SK-N-SH (cell line): ENCODE results near the gene EDN2. TPM values are rescaled to one million over a fixed set of nuclear protein-coding genes. Genes with fewer than 3 reads are reported as not detected.
A peak's percentile ranks its signal among the peaks of the same experiment; 100 is the strongest.

ENCODE experiments used
- CTCF ChIA-PET: fragments of 300-600, 350-600 bp; formaldehyde crosslinking; extraction: SDS; loops from one replicate; lab custom pipeline; 2021; lab: Yijun Ruan, JAX
- POLR2A ChIA-PET: fragments of 350-600 bp; sonication (Branson Sonifier 250); formaldehyde crosslinking; extraction: SDS; loops from one replicate; lab custom pipeline; 2020; ENCODE audit warnings: antibody characterized with exemption, inconsistent platforms; lab: Yijun Ruan, JAX
- DNase-seq: peaks from one replicate; pipeline ENCODE4 v3.0.0; 2012
- H2AFZ ChIP-seq: fragments of 200-600 bp; sonication (generic); 2 replicates; pipeline ENCODE4 v1.8.1; 2016; ENCODE audit warnings: antibody characterized with exemption, mild to moderate bottlenecking, low read depth
- H3F3A ChIP-seq: fragments of 200-600 bp; sonication (generic); replicated peaks from 2 replicates; pipeline ENCODE3; 2016; ENCODE audit warnings: antibody characterized with exemption, mild to moderate bottlenecking; ENCODE audit not compliant: insufficient read depth
- H3K27ac ChIP-seq, 2 experiments: fragments of 200-500 bp in 1 of 2; fragments of 200-600 bp in 1 of 2; sonication (Bioruptor generic) in 1 of 2; sonication (generic), shearing (Covaris generic) in 1 of 2; 2 replicates each; pipeline versions ENCODE4 v1.5.1 to v1.6.1; 2014 to 2016; ENCODE audit warnings: low read depth in 2 of 2, inconsistent platforms in 1 of 2, low read length in 1 of 2, mild to moderate bottlenecking in 1 of 2, mixed read lengths in 1 of 2
- H3K27me3 ChIP-seq: fragments of 200-600 bp; sonication (generic), shearing (Covaris generic); 2 replicates; pipeline ENCODE4 v1.6.1; 2016; ENCODE audit warnings: mixed run types; ENCODE audit not compliant: insufficient read depth
- H3K36me3 ChIP-seq, 2 experiments: fragments of 200-500 bp in 1 of 2; fragments of 200-600 bp in 1 of 2; sonication (Bioruptor generic) in 1 of 2; sonication (generic) in 1 of 2; replicated peaks in 1 of 2; 2 replicates each; pipeline versions ENCODE3 to v1.5.1; 2014 to 2016; ENCODE audit warnings: low read length in 1 of 2, mild to moderate bottlenecking in 1 of 2; ENCODE audit not compliant: insufficient read depth in 2 of 2, control insufficient read depth in 1 of 2
- H3K4me1 ChIP-seq, 2 experiments: fragments of 200-500 bp in 1 of 2; fragments of 200-600 bp in 1 of 2; sonication (Bioruptor generic) in 1 of 2; sonication (generic), shearing (Covaris generic) in 1 of 2; 2 replicates each; pipeline versions ENCODE4 v1.5.1 to v1.6.1; 2014 to 2016; ENCODE audit warnings: low read depth in 1 of 2, low read length in 1 of 2, mixed run types in 1 of 2; ENCODE audit not compliant: insufficient read depth in 2 of 2, control insufficient read depth in 1 of 2
- H3K4me2 ChIP-seq: fragments of 200-600 bp; sonication (generic), shearing (Covaris generic); 2 replicates; pipeline ENCODE4 v1.6.1; 2017; ENCODE audit warnings: mixed run types
- H3K4me3 ChIP-seq, 2 experiments: fragments of 200-500 bp in 1 of 2; fragments of 200-600 bp in 1 of 2; sonication (Bioruptor generic) in 1 of 2; sonication (generic), shearing (Covaris generic) in 1 of 2; 2 replicates each; pipeline versions ENCODE4 v1.5.1 to v1.8.1; 2014 to 2016; ENCODE audit warnings: low read depth in 2 of 2, inconsistent platforms in 1 of 2, low read length in 1 of 2, mild to moderate bottlenecking in 1 of 2, mixed read lengths in 1 of 2, moderate library complexity in 1 of 2
- H3K79me2 ChIP-seq: fragments of 200-600 bp; sonication (generic); 2 replicates; pipeline ENCODE4 v1.8.1; 2017; ENCODE audit warnings: mild to moderate bottlenecking; ENCODE audit not compliant: insufficient read depth
- H3K9ac ChIP-seq: fragments of 200-600 bp; sonication (generic); 2 replicates; pipeline ENCODE4 v1.6.1; 2017; ENCODE audit warnings: mixed run types
- H3K9me2 ChIP-seq: fragments of 200-600 bp; sonication (generic); 2 replicates; pipeline ENCODE4 v1.6.1; 2017; ENCODE audit warnings: mixed run types
- H3K9me3 ChIP-seq: fragments of 200-600 bp; sonication (generic); 2 replicates; pipeline ENCODE4 v1.6.1; 2017; ENCODE audit warnings: mixed run types, mild to moderate bottlenecking, moderate library complexity
- H4K20me1 ChIP-seq: fragments of 200-600 bp; sonication (generic); 2 replicates; pipeline ENCODE4 v1.6.1; 2017; ENCODE audit warnings: mild to moderate bottlenecking, mixed run types; ENCODE audit not compliant: insufficient read depth
- CHD2 ChIP-seq: fragments of 150-350 bp; IDR thresholded peaks from 2 replicates; pipeline ENCODE4 v1.6.1; 2018; ENCODE audit warnings: low read length; ENCODE audit not compliant: partially characterized antibody
- CTCF ChIP-seq: fragments of 200-600 bp; sonication (generic); IDR thresholded peaks from 2 replicates; pipeline ENCODE4 v1.6.1; 2017; ENCODE audit warnings: antibody characterized with exemption, mild to moderate bottlenecking, moderate library complexity
- ELF1 ChIP-seq: IDR thresholded peaks from 2 replicates; pipeline ENCODE4 v1.4.0; 2012
- EP300 ChIP-seq, 2 experiments: IDR thresholded peaks; 2 replicates each; pipeline versions ENCODE4 v1.4.0 to v1.6.1; 2012; ENCODE audit warnings: borderline replicate concordance in 1 of 2, low read depth in 1 of 2, low read length in 1 of 2
- EZH2phosphoT487 ChIP-seq: fragments of 200-600 bp; sonication (generic); IDR thresholded peaks from 2 replicates; pipeline ENCODE4 v1.6.1; 2017; ENCODE audit warnings: low read depth, mixed run types, mild to moderate bottlenecking, antibody characterized with exemption, moderate library complexity, borderline replicate concordance
- FOXJ3 ChIP-seq: sonication (generic); formaldehyde crosslinking; IDR thresholded peaks from 2 replicates; pipeline ENCODE4 v1.5.1; 2020; ENCODE audit warnings: mild to moderate bottlenecking, missing genetic modification reagents
- FOXM1 ChIP-seq: IDR thresholded peaks from 2 replicates; pipeline ENCODE4 v1.4.0; 2012; ENCODE audit warnings: low read depth, mild to moderate bottlenecking
- GABPA ChIP-seq: IDR thresholded peaks from 2 replicates; pipeline ENCODE4 v1.4.0; 2012; ENCODE audit warnings: low read depth, mild to moderate bottlenecking
- GATA2 ChIP-seq: sonication (generic); formaldehyde crosslinking; IDR thresholded peaks from 2 replicates; pipeline ENCODE4 v1.5.0; 2020; ENCODE audit warnings: mild to moderate bottlenecking, missing genetic modification reagents
- MXI1 ChIP-seq: IDR thresholded peaks from 2 replicates; pipeline ENCODE4 v1.6.1; 2012; ENCODE audit warnings: mild to moderate bottlenecking, low read depth, low read length, improper control_type of control experiment
- NRF1 ChIP-seq: IDR thresholded peaks from 2 replicates; pipeline ENCODE4 v1.6.1; 2012; ENCODE audit warnings: low read depth, mild to moderate bottlenecking, low read length
- RCOR1 ChIP-seq: fragments of 150-350 bp; IDR thresholded peaks from 2 replicates; pipeline ENCODE4 v1.6.1; 2017; ENCODE audit warnings: antibody characterized with exemption, low read length
- RFX5 ChIP-seq: IDR thresholded peaks from 2 replicates; pipeline ENCODE4 v1.6.1; 2012; ENCODE audit warnings: mild to moderate bottlenecking, improper control_type of control experiment, low read length
- RXRA ChIP-seq: IDR thresholded peaks from 2 replicates; pipeline ENCODE4 v1.4.0; 2012; ENCODE audit warnings: low read depth, mild to moderate bottlenecking, borderline replicate concordance
- SMC3 ChIP-seq: IDR thresholded peaks from 2 replicates; pipeline ENCODE4 v1.6.1; 2012; ENCODE audit warnings: low read depth, low read length, improper control_type of control experiment
- TCF12 ChIP-seq: IDR thresholded peaks from 2 replicates; pipeline ENCODE4 v1.4.0; 2012
- TEAD4 ChIP-seq: IDR thresholded peaks from 2 replicates; pipeline ENCODE4 v1.4.0; 2012; ENCODE audit warnings: mild to moderate bottlenecking, borderline replicate concordance; ENCODE audit not compliant: insufficient read depth
- USF1 ChIP-seq: IDR thresholded peaks from 2 replicates; pipeline ENCODE4 v1.4.0; 2012; ENCODE audit warnings: low read depth, borderline replicate concordance
- YY1 ChIP-seq: IDR thresholded peaks from 2 replicates; pipeline ENCODE4 v1.4.0; 2012; ENCODE audit warnings: low read depth, mild to moderate bottlenecking
- WGBS: methylation state at CpG from one replicate; pipeline ENCODE4 v1.1.6; 2017; ENCODE audit warnings: low lambda C conversion rate; 5-methylcytosine and 5-hydroxymethylcytosine counted together
- polyA plus RNA-seq, 3 experiments: library from polyadenylated mRNA; depleted of rRNA; stranded (reverse); fragments of >200 nt; gene quantifications; 2 replicates each; pipeline ENCODE4 v1.2.3, GENCODE V29; 2012

The EDN2 gene
- polyA plus RNA-seq, 1 of the 3 experiments (the other 2 are of a cell fraction), result 0.97 TPM

- CTCF ChIA-PET, result interaction anchor here (1.0 to 11.2 kb wide), 14 partner anchors 9 to 117 kb away, joined by 3 to 93 read pairs (median 6); partner anchors contain the start of gene EDN2
- Histone ChIP-seq H3K9ac (no peak overlapping the region), H2AFZ (no peak overlapping the region), H3K27ac (peak overlapping the region; percentile 43 to 58), H3K9me3 (no peaks in the 10 kb centered on the region), H3K4me1 (peaks cover 29 to 55% of the 10 kb centered on the region in 2 experiments), H4K20me1 (no peaks in the 10 kb centered on the region), H3K79me2 (no peaks in the 10 kb centered on the region), H3F3A (peaks cover 12% of the 10 kb centered on the region), H3K27me3 (no peaks in the 10 kb centered on the region), H3K36me3 (no peaks in the 10 kb centered on the region), H3K4me2 (0 out of 2 replicates have a peak overlapping the region, but pooled peaks have one; percentile 3), H3K4me3 (no peak overlapping the region), H3K9me2 (no peaks in the 10 kb centered on the region)
- WGBS, result 77% methylated on average over 4 of the region's 4 CpGs
- TF ChIP-seq FOXJ3 (CRISPR knock-in tag) (no peak), MXI1 (no peak), SMC3 (no peak), CHD2 (no peak), USF1 (no peak), RXRA (no peak), CTCF (no peak), TEAD4 (no peak), EZH2phosphoT487 (no peak), GATA2 (CRISPR knock-in tag) (no peak), RFX5 (no peak), ELF1 (no peak), YY1 (no peak), FOXM1 (no peak), EP300 (IDR thresholded peaks at IDR 0.05; ENCODE audit: borderline replicate concordance in 1 of 2, low read depth in 1 of 2, low read length in 1 of 2) (no peak), RCOR1 (no peak), NRF1 (no peak), TCF12 (no peak), GABPA (no peak)
- POLR2A ChIA-PET, result no interaction called here
- no peak for DNase-seq
Observed at GRCh38 chr1:41475346-41475745, 9.1 kb downstream of the EDN2 start.
